Rectal smooth muscle tissue (tissue), 1 donor: ENCODE results near the gene CELF4.

Source experiments
- H3K27ac ChIP-seq: one replicate; pipeline ENCODE4 v1.7.0; 2013; ENCODE audit warnings: low read depth, low read length, inconsistent platforms
- H3K27me3 ChIP-seq: one replicate; pipeline ENCODE4 v1.7.0; 2013; ENCODE audit warnings: low read length; ENCODE audit not compliant: control insufficient read depth, insufficient read depth
- H3K36me3 ChIP-seq: one replicate; pipeline ENCODE4 v1.7.0; 2013; ENCODE audit warnings: low read length; ENCODE audit not compliant: control insufficient read depth, insufficient read depth
- H3K4me1 ChIP-seq: one replicate; pipeline ENCODE4 v1.7.0; 2013; ENCODE audit warnings: low read length; ENCODE audit not compliant: control insufficient read depth, insufficient read depth
- H3K4me3 ChIP-seq: one replicate; pipeline ENCODE4 v1.7.0; 2013; ENCODE audit warnings: low read length
- H3K9ac ChIP-seq: one replicate; pipeline ENCODE4 v1.7.0; 2013; ENCODE audit warnings: low read length

CELF4 gene

DNA sequence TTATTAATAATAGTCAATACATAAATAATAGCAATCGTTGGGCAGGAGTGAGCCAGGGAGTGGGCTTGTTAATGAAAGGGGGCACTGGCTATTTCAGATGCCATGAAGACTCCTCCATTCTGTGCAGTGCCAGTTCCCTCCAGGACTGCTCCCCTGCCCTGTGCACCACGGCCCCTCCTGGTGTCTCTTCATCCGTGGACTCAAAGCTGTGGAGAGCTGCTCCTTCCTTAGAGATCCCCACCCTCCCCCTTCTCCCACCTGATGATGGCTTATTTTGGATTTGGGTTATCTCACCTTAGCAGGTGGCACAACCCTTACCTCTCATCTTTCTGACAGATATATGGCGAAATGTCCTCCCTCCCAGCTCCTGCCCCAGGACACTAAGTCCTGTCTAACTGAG lies 3.1 kb upstream of the CELF4 start:
- Histone ChIP-seq H3K27ac (no peak overlapping the region), H3K9ac (no peak overlapping the region), H3K4me1 (no peaks in the 10 kb centered on the region), H3K4me3 (no peak overlapping the region), H3K27me3 (peaks cover 19% of the 10 kb centered on the region), H3K36me3 (no peaks in the 10 kb centered on the region)

DNA sequence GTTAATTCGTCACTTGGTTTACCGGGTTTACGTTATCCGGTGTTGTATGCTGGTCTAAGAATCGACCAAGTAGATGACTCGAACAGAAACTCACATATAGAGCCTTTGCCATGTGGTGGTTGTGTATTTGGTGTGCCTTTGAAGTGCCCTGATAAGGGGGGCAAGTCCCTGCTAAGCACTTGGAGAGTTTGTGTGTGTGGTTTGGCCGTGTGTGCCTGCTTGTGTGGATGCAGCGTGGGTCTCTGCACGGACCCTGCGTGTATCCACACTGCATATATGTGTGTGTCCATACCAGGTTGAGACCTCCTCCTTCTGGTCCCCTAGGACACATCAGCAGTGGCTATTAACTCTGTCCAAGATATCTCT lies 2.4 kb upstream of the CELF4 start:
- no peaks in the 10 kb centered on the region for H3K4me1 ChIP-seq
- H3K36me3 ChIP-seq, result no peaks in the 10 kb centered on the region
- H3K9ac ChIP-seq, result no peak overlapping the region
- no peak overlapping the region for H3K27ac ChIP-seq
- no peak overlapping the region for H3K4me3 ChIP-seq
- H3K27me3 ChIP-seq, result peaks cover 19% of the 10 kb centered on the region

DNA sequence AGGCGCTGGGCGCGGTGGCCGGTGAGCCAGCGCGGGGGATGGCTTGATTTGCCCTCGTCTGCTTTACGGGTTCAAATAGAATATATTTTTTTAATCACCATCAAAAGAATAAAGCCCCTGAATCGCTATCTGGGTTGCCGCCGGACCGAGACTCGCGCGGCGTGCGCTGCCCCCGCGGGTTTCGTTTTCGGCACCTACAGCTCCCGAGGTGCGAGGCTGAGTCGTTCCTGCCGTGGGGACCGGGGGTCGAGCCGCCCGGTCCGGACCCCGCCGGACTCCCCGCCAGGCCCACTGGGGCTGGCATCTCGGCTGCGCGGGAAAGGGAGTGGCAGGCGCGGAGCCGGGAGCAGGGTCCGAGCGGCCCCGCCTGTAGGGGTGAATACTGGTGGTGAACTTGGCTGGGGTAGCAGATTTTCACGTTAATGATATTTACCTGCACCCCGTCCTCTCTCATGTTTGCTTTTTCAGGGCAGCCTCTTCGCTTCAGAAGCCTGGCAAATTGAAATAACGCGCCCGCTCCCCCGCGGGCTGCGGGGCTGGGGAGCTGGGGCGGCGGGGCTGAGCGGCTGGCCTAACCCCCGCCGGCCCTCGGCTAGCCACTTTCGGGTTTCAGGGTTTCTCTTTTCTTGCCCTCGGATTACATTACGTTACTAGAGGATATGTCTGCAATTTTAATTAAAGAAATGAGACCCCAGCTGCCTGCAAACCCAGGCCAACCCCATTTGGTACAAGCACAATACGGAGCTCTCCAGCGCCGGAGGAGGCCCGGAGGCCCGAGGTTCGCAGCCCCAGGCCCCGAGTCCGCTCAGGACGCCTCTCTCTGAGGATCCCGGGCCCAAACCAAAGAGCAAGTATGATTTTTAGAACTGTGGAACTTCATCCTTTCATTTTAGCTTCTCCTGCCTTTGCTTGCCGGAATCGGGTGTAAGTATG lies 1.7 kb upstream of the CELF4 start:
- H3K4me3 ChIP-seq, result peak overlapping the region; percentile 62
- H3K4me1 ChIP-seq, result no peaks in the 10 kb centered on the region
- peaks cover 16% of the 10 kb centered on the region for H3K27me3 ChIP-seq
- no peak overlapping the region for H3K9ac ChIP-seq
- no peak overlapping the region for H3K27ac ChIP-seq
- no peaks in the 10 kb centered on the region for H3K36me3 ChIP-seq

DNA sequence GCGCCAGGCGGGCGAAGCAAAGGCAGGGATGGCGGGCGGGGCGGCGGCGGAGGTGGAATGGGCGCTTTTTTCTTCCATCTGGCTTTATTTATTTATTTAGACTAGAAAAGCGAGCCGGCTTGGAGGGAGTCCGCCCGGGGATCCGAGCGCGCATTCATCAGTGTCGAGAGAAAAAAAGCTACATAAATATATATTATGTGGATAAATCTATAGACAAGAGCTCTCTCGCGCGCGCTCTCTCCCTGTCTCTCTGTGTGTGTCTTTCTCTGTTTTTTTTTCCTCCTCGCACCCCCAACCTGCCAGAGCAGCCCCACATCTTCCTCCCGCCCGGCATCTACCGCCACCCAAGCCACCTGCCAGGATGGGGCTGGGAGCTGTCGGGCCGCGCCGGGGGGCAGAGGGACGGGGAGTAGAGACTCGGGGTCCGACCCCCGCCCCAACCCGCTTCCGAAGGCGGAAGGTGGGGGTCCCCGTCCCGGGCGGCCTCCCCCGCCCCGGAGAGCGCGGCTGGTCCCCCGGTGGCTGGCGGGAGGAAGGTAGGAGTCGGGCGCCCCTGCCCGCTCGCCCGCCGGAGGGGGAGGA lies 972 bp upstream of the CELF4 start:
- Histone ChIP-seq H3K4me3 (peak overlapping the region; percentile 62), H3K9ac (no peak overlapping the region), H3K36me3 (no peaks in the 10 kb centered on the region), H3K27ac (no peak overlapping the region), H3K27me3 (peaks cover 16% of the 10 kb centered on the region), H3K4me1 (no peaks in the 10 kb centered on the region)

DNA sequence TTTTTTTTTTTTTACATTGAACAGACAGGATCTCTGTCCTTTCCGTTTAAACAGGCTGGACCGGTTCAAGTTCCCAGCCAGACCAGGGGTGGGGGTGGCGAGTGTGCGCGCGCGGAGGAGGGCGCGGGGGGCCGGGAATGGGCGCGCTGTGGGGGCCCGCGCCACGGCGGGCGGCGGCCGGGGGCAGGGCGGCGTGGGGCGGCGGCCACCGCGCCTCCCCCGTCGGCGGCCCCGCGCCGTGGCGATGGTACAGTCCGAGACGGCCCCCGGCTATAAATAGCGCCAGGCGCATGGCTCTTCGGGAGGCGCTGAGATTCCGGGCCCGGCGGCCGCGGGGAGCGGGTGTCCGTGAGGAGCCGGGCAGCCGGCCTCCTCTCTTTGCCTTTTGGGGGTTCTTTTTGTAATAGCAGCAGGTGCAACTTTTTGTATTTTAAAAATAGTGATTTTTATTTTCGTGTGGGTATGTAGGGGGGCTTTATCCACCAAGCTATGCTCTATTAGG lies 430 bp upstream of the CELF4 start:
- Histone ChIP-seq H3K4me1 (no peaks in the 10 kb centered on the region), H3K4me3 (peak overlapping the region; percentile 62), H3K36me3 (no peaks in the 10 kb centered on the region), H3K27ac (no peak overlapping the region), H3K27me3 (peaks cover 16% of the 10 kb centered on the region), H3K9ac (no peak overlapping the region)

DNA sequence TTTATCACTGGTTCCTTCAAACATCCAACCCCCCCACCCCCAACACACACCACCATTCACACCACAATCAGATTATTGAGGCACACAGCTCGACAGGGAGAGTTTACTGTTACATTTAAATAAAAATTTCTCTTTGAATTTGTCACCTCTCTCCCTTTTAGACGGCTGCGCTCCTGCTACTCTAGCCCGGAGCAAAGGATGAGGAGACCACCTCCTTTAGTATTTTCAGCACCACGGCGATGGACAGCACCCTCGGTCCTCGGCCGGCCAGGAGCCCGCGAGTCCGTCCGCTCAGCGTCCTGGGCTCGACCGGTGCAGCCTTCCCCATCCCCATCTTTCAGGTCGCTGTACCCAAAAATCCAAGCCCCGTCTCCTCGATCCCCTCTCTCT lies 892 bp downstream of the CELF4 start:
- H3K4me1 ChIP-seq, result no peaks in the 10 kb centered on the region
- H3K27me3 ChIP-seq, result peaks cover 15% of the 10 kb centered on the region
- no peak overlapping the region for H3K9ac ChIP-seq
- no peaks in the 10 kb centered on the region for H3K36me3 ChIP-seq
- no peak overlapping the region for H3K4me3 ChIP-seq
- no peak overlapping the region for H3K27ac ChIP-seq

DNA sequence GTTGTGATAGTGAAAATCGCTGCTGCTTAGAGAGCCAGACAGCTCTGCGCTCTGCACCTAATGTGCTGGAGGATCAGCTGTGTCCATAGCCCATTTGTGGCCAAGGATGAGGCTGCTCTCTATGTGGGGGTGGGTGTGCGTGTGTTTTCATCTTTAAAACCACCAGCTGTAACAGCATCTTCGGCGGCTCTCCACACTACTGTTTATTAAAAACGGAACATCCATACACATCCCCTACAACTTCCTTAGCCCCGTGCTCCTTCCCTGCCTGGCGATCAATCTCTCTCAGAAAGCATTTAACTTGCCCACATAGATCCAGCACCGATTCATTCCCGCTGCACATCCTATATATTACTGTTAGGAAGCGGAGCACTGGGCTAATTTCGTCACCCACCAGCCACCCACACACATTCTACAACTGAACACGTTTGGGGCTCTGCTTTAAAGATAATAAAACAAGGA lies 1.6 kb downstream of the CELF4 start:
- Histone ChIP-seq H3K36me3 (no peaks in the 10 kb centered on the region), H3K27me3 (peaks cover 12% of the 10 kb centered on the region), H3K27ac (no peak overlapping the region), H3K4me1 (no peaks in the 10 kb centered on the region), H3K4me3 (no peak overlapping the region), H3K9ac (no peak overlapping the region)

DNA sequence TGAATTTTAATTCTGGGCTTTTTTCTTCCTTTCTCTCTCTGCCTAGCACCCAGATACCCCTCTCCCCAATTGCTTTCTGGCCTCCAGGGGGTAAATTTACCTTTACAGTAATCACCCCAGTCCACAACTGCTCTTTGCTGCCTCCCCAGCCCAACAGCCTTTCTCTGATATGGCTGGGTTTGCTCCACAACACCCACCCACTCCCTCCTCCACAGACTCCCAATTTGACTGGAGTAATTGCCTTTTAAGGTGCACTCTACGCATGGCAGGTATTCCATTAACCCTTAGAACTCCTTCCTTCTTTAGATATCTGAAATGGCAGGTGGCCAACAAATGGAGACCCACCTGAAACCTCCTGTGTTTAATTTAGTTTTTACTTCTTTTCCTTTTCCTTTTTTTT lies 3.6 kb downstream of the CELF4 start:
- Histone ChIP-seq H3K27ac (no peak overlapping the region), H3K4me1 (no peaks in the 10 kb centered on the region), H3K36me3 (no peaks in the 10 kb centered on the region), H3K27me3 (peaks cover 5% of the 10 kb centered on the region), H3K9ac (no peak overlapping the region), H3K4me3 (no peak overlapping the region)

DNA sequence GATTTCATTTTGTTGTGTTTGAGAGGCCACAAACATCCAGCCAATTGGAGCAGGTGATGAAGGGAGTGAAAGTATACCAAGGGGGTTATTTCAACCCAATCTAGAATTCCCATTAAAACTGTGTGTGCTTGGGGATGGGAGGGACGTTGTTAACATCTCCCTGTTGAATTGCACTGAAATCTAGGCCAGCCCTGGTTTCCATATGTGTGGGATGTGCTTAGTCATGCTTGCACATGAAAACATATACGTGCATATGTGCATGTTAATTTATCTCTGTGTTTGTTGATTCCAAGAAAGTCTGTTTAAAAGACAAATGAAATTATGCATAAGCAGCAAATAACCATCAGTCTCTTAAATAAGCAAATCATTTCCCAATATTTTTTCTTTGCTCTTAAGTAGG lies 5.6 kb downstream of the CELF4 start:
- no peaks in the 10 kb centered on the region for H3K36me3 ChIP-seq
- peaks cover 5% of the 10 kb centered on the region for H3K27me3 ChIP-seq
- no peak overlapping the region for H3K27ac ChIP-seq
- no peak overlapping the region for H3K9ac ChIP-seq
- no peaks in the 10 kb centered on the region for H3K4me1 ChIP-seq
- H3K4me3 ChIP-seq, result no peak overlapping the region

DNA sequence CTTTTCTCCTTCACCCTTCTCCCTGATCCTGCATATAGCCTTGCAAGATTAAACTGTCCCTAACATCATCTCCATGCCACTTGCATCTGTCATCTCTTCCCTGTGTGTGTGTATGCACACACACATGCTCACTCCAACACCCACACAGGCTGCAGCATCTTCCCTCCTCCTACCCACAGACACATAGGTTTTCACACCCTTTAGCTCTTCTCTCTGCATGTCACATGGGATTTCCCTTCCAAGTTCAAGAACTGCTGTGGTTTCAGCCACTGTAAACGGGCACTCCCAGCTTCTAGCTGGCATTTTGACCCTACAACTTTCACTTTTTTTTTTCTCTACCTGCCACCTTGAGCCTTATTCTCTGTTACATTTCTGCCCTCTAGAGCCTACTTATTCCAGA lies 6.4 kb downstream of the CELF4 start:
- Histone ChIP-seq H3K4me3 (no peak overlapping the region), H3K4me1 (no peaks in the 10 kb centered on the region), H3K36me3 (no peaks in the 10 kb centered on the region), H3K27me3 (peaks cover 5% of the 10 kb centered on the region), H3K9ac (no peak overlapping the region), H3K27ac (no peak overlapping the region)

DNA sequence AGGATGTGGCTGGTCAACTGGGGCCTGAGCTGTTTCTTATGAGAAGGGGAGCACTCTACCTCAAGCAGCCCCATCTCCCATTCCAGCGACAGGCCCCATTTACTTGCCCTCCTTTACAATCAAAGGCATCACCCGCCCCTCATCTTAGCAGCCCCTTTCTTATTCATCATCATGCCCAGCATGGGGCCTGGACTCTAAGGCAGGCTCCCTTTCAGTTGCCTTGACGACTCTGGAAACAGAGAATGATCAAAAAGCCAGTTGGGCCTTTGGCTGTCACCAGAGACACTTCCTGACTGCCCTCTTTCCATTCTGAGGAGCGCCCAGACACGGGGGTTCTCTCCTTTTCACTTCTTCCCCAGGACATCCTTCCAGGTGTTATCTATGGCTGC lies 11.2 kb downstream of the CELF4 start:
- no peaks in the 10 kb centered on the region for H3K36me3 ChIP-seq
- H3K4me3 ChIP-seq, result no peak overlapping the region
- H3K4me1 ChIP-seq, result no peaks in the 10 kb centered on the region
- H3K9ac ChIP-seq, result no peak overlapping the region
- H3K27ac ChIP-seq, result no peak overlapping the region
- H3K27me3 ChIP-seq, result no peaks in the 10 kb centered on the region

DNA sequence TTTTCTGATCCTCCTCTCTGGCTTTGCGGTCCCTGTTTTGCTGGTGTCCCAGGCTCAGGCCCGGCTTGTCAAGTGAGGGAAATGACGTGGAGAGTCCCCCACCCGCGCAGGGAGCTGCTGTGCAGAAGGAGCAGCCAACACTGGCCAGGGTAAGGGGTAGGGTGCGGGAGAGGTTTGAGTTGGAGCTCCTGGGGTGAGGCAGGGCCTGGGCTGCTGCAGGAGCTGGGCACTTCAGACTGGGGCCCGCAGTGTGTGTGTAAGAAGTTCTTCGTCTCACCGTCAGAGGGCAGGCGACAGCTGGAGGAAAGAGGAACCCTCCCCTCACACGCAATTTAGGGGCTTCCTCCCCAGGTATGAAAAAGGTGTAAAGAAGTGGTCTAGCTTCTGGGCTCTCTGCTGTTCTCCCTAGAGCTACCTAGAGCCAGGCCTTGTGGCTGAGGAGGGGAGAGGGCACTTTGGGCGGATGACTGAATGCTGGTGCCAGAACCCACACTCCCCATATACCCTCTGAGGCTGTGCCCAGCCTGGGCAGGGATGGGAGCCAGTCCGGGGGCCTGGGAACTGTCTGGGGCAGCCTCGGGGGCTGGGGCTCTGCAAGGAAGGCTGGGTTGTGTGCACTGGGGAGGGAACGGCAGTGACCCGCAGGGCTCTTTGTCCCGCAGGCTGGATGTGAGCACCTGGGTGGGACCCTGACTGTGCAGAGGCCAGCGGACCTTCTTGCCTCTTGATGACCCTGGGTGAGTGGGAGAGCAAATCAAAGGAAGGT lies 11.8 kb downstream of the CELF4 start:
- no peaks in the 10 kb centered on the region for H3K27me3 ChIP-seq
- no peaks in the 10 kb centered on the region for H3K36me3 ChIP-seq

More for the DNA sequence above, 11.8 kb downstream of the CELF4 start:
- no peak overlapping the region for H3K27ac ChIP-seq
- no peak overlapping the region for H3K9ac ChIP-seq
- no peak overlapping the region for H3K4me3 ChIP-seq
- no peaks in the 10 kb centered on the region for H3K4me1 ChIP-seq
